Measurements from ENCODE around the gene HOXB2.

DNA sequence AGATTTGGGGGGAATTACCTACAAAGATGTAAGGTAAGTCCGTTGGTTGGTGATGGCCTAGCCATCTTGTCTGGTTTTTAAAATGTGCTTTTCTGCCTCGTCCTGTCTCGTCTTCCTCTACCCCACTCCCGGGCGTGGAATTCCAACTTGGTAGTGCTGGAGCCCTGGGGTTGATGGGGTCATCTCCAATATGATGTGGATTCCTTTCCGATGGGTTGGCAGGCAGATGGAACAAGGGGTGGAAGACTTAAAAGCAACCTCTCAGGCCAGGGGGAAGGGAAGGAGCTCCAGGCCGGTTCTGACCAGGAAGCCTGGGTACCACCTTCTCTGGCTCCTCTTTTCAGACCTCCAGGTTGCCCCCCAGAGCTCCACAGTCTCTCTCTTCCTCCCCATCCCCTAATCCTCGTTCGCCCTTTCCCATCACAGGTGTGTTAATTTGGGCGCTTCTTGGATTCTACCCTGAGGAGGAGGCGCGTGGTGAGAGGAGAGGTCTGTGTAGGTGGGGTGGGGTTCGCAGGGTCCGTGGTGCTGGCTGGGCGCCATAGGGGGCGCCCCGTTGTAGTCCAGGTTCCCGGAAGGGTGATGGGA is 5.1 kb upstream of the HOXB2 start:
- TF ChIP-seq, protein P1, sequence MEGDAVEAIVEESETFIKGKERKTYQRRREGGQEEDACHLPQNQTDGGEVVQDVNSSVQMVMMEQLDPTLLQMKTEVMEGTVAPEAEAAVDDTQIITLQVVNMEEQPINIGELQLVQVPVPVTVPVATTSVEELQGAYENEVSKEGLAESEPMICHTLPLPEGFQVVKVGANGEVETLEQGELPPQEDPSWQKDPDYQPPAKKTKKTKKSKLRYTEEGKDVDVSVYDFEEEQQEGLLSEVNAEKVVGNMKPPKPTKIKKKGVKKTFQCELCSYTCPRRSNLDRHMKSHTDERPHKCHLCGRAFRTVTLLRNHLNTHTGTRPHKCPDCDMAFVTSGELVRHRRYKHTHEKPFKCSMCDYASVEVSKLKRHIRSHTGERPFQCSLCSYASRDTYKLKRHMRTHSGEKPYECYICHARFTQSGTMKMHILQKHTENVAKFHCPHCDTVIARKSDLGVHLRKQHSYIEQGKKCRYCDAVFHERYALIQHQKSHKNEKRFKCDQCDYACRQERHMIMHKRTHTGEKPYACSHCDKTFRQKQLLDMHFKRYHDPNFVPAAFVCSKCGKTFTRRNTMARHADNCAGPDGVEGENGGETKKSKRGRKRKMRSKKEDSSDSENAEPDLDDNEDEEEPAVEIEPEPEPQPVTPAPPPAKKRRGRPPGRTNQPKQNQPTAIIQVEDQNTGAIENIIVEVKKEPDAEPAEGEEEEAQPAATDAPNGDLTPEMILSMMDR (tag by site-specific recombination; IDR thresholded peaks at IDR 0.05): 0 out of 2 replicates have a peak, but pooled peaks have one; percentile 14
- TF ChIP-seq ZNF311 (tag by site-specific recombination; IDR thresholded peaks at IDR 0.05; ENCODE audit: borderline replicate concordance) (no peak), REPIN1 (tag by site-specific recombination; IDR thresholded peaks at IDR 0.05; ENCODE audit: low read depth) (no peak), ZFP41 (tag by site-specific recombination; IDR thresholded peaks at IDR 0.05; ENCODE audit: borderline replicate concordance) (no peak), BCL11A (tag by site-specific recombination; IDR thresholded peaks at IDR 0.05; ENCODE audit: low read depth) (no peak), ZNF248 (tag by site-specific recombination; IDR thresholded peaks at IDR 0.05) (no peak), ZNF658 (tag by site-specific recombination; IDR thresholded peaks at IDR 0.05) (no peak), ZNF121 (tag by site-specific recombination; IDR thresholded peaks at IDR 0.05) (no peak)
- TF ChIP-seq, protein P2, sequence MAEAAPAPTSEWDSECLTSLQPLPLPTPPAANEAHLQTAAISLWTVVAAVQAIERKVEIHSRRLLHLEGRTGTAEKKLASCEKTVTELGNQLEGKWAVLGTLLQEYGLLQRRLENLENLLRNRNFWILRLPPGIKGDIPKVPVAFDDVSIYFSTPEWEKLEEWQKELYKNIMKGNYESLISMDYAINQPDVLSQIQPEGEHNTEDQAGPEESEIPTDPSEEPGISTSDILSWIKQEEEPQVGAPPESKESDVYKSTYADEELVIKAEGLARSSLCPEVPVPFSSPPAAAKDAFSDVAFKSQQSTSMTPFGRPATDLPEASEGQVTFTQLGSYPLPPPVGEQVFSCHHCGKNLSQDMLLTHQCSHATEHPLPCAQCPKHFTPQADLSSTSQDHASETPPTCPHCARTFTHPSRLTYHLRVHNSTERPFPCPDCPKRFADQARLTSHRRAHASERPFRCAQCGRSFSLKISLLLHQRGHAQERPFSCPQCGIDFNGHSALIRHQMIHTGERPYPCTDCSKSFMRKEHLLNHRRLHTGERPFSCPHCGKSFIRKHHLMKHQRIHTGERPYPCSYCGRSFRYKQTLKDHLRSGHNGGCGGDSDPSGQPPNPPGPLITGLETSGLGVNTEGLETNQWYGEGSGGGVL (tag by site-specific recombination; IDR thresholded peaks at IDR 0.05): no peak
- TF ChIP-seq, protein P3, sequence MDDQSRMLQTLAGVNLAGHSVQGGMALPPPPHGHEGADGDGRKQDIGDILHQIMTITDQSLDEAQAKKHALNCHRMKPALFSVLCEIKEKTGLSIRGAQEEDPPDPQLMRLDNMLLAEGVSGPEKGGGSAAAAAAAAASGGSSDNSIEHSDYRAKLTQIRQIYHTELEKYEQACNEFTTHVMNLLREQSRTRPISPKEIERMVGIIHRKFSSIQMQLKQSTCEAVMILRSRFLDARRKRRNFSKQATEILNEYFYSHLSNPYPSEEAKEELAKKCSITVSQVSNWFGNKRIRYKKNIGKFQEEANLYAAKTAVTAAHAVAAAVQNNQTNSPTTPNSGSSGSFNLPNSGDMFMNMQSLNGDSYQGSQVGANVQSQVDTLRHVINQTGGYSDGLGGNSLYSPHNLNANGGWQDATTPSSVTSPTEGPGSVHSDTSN (CRISPR knock-in tag; IDR thresholded peaks at IDR 0.05): no peak
- TF ChIP-seq, protein P4, sequence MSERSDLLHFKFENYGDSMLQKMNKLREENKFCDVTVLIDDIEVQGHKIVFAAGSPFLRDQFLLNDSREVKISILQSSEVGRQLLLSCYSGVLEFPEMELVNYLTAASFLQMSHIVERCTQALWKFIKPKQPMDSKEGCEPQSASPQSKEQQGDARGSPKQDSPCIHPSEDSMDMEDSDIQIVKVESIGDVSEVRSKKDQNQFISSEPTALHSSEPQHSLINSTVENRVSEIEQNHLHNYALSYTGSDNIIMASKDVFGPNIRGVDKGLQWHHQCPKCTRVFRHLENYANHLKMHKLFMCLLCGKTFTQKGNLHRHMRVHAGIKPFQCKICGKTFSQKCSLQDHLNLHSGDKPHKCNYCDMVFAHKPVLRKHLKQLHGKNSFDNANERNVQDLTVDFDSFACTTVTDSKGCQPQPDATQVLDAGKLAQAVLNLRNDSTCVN (tag by site-specific recombination; optimal IDR thresholded peaks at IDR 0.05): no peak
- TF ChIP-seq, protein P5, sequence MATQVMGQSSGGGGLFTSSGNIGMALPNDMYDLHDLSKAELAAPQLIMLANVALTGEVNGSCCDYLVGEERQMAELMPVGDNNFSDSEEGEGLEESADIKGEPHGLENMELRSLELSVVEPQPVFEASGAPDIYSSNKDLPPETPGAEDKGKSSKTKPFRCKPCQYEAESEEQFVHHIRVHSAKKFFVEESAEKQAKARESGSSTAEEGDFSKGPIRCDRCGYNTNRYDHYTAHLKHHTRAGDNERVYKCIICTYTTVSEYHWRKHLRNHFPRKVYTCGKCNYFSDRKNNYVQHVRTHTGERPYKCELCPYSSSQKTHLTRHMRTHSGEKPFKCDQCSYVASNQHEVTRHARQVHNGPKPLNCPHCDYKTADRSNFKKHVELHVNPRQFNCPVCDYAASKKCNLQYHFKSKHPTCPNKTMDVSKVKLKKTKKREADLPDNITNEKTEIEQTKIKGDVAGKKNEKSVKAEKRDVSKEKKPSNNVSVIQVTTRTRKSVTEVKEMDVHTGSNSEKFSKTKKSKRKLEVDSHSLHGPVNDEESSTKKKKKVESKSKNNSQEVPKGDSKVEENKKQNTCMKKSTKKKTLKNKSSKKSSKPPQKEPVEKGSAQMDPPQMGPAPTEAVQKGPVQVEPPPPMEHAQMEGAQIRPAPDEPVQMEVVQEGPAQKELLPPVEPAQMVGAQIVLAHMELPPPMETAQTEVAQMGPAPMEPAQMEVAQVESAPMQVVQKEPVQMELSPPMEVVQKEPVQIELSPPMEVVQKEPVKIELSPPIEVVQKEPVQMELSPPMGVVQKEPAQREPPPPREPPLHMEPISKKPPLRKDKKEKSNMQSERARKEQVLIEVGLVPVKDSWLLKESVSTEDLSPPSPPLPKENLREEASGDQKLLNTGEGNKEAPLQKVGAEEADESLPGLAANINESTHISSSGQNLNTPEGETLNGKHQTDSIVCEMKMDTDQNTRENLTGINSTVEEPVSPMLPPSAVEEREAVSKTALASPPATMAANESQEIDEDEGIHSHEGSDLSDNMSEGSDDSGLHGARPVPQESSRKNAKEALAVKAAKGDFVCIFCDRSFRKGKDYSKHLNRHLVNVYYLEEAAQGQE (tag by site-specific recombination; IDR thresholded peaks at IDR 0.05): no peak
- TF ChIP-seq, protein P6, sequence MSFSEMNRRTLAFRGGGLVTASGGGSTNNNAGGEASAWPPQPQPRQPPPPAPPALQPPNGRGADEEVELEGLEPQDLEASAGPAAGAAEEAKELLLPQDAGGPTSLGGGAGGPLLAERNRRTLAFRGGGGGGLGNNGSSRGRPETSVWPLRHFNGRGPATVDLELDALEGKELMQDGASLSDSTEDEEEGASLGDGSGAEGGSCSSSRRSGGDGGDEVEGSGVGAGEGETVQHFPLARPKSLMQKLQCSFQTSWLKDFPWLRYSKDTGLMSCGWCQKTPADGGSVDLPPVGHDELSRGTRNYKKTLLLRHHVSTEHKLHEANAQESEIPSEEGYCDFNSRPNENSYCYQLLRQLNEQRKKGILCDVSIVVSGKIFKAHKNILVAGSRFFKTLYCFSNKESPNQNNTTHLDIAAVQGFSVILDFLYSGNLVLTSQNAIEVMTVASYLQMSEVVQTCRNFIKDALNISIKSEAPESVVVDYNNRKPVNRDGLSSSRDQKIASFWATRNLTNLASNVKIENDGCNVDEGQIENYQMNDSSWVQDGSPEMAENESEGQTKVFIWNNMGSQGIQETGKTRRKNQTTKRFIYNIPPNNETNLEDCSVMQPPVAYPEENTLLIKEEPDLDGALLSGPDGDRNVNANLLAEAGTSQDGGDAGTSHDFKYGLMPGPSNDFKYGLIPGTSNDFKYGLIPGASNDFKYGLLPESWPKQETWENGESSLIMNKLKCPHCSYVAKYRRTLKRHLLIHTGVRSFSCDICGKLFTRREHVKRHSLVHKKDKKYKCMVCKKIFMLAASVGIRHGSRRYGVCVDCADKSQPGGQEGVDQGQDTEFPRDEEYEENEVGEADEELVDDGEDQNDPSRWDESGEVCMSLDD (tag by site-specific recombination; IDR thresholded peaks at IDR 0.05): no peak
